ENCODE results near the gene ZCWPW2. TPM values are rescaled to one million over a fixed set of nuclear protein-coding genes. Genes with fewer than 3 reads are reported as not detected.
A peak's percentile ranks its signal among the peaks of the same experiment; 100 is the strongest.

ZCWPW2 gene
- total and polyA plus RNA-seq, 4 donors = 1.5 to 2.1 (median 1.8) TPM

- H3K27ac ChIP-seq (ENCODE audit: low read depth, low read length) = no peak overlapping the region
- WGBS (ENCODE audit: insufficient coverage) = 82% methylated on average over 1 of the region's 2 CpGs
- no peaks in the 10 kb centered on the region for H3K4me1 ChIP-seq (ENCODE audit: control insufficient read depth, insufficient read depth, low read length)
- DNase-seq (ENCODE audit: low read depth in 4 of 6, low spot score in 6 of 6) = peak in 1 of 6 donors; percentile 58
- no peaks in the 10 kb centered on the region for H3K27me3 ChIP-seq (ENCODE audit: control insufficient read depth, insufficient read depth, low read length)
- H3K9me3 ChIP-seq (ENCODE audit: control insufficient read depth, insufficient read depth, low read length) = peaks cover 2% of the 10 kb centered on the region
- no peaks in the 10 kb centered on the region for H3K36me3 ChIP-seq (ENCODE audit: control insufficient read depth, insufficient read depth, low read length)
- no peak overlapping the region for H3K4me3 ChIP-seq (ENCODE audit: low read depth, low read length)
These were observed 199.2 kb downstream of the ZCWPW2 start for GRCh38 chr3:28547677-28548076.

DNA sequence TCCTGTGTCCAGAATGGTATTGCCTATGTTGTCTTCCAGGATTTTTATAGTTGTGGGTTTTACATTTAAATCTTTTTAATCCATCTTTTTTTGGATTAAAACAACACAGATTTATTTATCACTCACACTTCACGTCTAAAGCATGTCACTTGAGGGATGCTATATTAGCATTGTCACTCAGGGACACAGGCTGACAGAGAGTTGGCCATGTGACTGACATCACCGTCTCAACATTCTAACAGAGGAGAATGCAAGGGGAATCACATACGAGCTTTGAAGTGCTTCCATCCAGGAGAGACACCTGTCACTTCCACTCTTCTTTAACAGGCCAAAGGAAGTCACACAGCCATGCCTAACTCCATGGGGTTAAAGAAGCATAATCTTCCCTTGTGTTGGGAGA, 204.7 kb downstream of the ZCWPW2 start:
- Histone ChIP-seq H3K4me3 (ENCODE audit: low read depth, low read length) (no peak overlapping the region), H3K27me3 (ENCODE audit: control insufficient read depth, insufficient read depth, low read length) (no peaks in the 10 kb centered on the region), H3K4me1 (ENCODE audit: control insufficient read depth, insufficient read depth, low read length) (no peaks in the 10 kb centered on the region), H3K27ac (ENCODE audit: low read depth, low read length) (no peak overlapping the region), H3K9me3 (ENCODE audit: control insufficient read depth, insufficient read depth, low read length) (peaks cover 2% of the 10 kb centered on the region), H3K36me3 (ENCODE audit: control insufficient read depth, insufficient read depth, low read length) (no peaks in the 10 kb centered on the region)
- 92% methylated on average over 2 of the region's 3 CpGs for WGBS (ENCODE audit: insufficient coverage)
- no peak for DNase-seq (ENCODE audit: low read depth in 4 of 6, low spot score in 6 of 6)

GRCh38 chr3:28556195-28556594, 207.7 kb downstream of the ZCWPW2 start:
- no peak for DNase-seq (ENCODE audit: low read depth in 4 of 6, low spot score in 6 of 6)
- Histone ChIP-seq H3K27me3 (ENCODE audit: control insufficient read depth, insufficient read depth, low read length) (no peaks in the 10 kb centered on the region), H3K4me1 (ENCODE audit: control insufficient read depth, insufficient read depth, low read length) (no peaks in the 10 kb centered on the region), H3K4me3 (ENCODE audit: low read depth, low read length) (no peak overlapping the region), H3K27ac (ENCODE audit: low read depth, low read length) (no peak overlapping the region), H3K36me3 (ENCODE audit: control insufficient read depth, insufficient read depth, low read length) (no peaks in the 10 kb centered on the region), H3K9me3 (ENCODE audit: control insufficient read depth, insufficient read depth, low read length) (peaks cover 2% of the 10 kb centered on the region)
- no CpG with 5 or more reads among the region's 1 CpG for WGBS (ENCODE audit: insufficient coverage)

DNA sequence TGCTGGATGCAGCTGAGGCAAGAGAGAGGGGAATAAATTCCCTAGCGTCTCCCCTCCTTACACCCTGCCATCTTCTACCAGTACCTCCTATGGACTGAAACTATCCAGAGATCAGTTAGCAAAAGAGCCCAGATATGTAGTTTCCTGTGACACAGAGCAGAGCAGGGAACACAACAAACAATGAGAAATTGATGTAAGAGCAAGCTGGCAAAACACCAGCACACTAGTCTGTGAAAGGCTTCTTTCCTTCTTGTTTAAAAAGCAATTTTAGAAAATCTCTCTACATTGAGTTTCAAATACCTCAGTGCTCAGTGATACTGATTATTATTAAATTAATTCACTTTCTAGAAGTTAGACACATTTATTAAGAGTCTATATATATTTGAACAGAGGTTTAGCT, 215.7 kb downstream of the ZCWPW2 start:
- Histone ChIP-seq H3K27me3 (ENCODE audit: control insufficient read depth, insufficient read depth, low read length) (no peaks in the 10 kb centered on the region), H3K27ac (ENCODE audit: low read depth, low read length) (no peak overlapping the region), H3K4me3 (ENCODE audit: low read depth, low read length) (no peak overlapping the region), H3K9me3 (ENCODE audit: control insufficient read depth, insufficient read depth, low read length) (peaks cover 2% of the 10 kb centered on the region), H3K4me1 (ENCODE audit: control insufficient read depth, insufficient read depth, low read length) (no peaks in the 10 kb centered on the region), H3K36me3 (ENCODE audit: control insufficient read depth, insufficient read depth, low read length) (no peaks in the 10 kb centered on the region)
- no CpG with 5 or more reads among the region's 1 CpG for WGBS (ENCODE audit: insufficient coverage)
- DNase-seq (ENCODE audit: low read depth in 4 of 6, low spot score in 6 of 6) = no peak

- Histone ChIP-seq H3K36me3 (ENCODE audit: control insufficient read depth, insufficient read depth, low read length) (no peaks in the 10 kb centered on the region), H3K9me3 (ENCODE audit: control insufficient read depth, insufficient read depth, low read length) (peaks cover 2% of the 10 kb centered on the region), H3K27ac (ENCODE audit: low read depth, low read length) (no peak overlapping the region), H3K27me3 (ENCODE audit: control insufficient read depth, insufficient read depth, low read length) (no peaks in the 10 kb centered on the region), H3K4me3 (ENCODE audit: low read depth, low read length) (no peak overlapping the region), H3K4me1 (ENCODE audit: control insufficient read depth, insufficient read depth, low read length) (no peaks in the 10 kb centered on the region)
- DNase-seq (ENCODE audit: low read depth in 4 of 6, low spot score in 6 of 6) = peak in 2 of 6 donors; percentile 17 to 19
- WGBS (ENCODE audit: insufficient coverage) = 10% methylated on average over 3 of the region's 3 CpGs
These were observed 220.8 kb downstream of the ZCWPW2 start for GRCh38 chr3:28569357-28569756.

- Histone ChIP-seq H3K36me3 (ENCODE audit: control insufficient read depth, insufficient read depth, low read length) (no peaks in the 10 kb centered on the region), H3K27me3 (ENCODE audit: control insufficient read depth, insufficient read depth, low read length) (peaks cover 7% of the 10 kb centered on the region), H3K27ac (ENCODE audit: low read depth, low read length) (no peak overlapping the region), H3K9me3 (ENCODE audit: control insufficient read depth, insufficient read depth, low read length) (no peaks in the 10 kb centered on the region), H3K4me1 (ENCODE audit: control insufficient read depth, insufficient read depth, low read length) (peaks cover 14% of the 10 kb centered on the region), H3K4me3 (ENCODE audit: low read depth, low read length) (no peak overlapping the region)
- peak in 1 of 6 donors; percentile 15 for DNase-seq (ENCODE audit: low read depth in 4 of 6, low spot score in 6 of 6)
- no CpG with 5 or more reads among the region's 5 CpGs for whole genome bisulfite sequencing (ENCODE audit: insufficient coverage)
These were observed 225.5 kb downstream of the ZCWPW2 start for GRCh38 chr3:28574036-28574435.

DNA sequence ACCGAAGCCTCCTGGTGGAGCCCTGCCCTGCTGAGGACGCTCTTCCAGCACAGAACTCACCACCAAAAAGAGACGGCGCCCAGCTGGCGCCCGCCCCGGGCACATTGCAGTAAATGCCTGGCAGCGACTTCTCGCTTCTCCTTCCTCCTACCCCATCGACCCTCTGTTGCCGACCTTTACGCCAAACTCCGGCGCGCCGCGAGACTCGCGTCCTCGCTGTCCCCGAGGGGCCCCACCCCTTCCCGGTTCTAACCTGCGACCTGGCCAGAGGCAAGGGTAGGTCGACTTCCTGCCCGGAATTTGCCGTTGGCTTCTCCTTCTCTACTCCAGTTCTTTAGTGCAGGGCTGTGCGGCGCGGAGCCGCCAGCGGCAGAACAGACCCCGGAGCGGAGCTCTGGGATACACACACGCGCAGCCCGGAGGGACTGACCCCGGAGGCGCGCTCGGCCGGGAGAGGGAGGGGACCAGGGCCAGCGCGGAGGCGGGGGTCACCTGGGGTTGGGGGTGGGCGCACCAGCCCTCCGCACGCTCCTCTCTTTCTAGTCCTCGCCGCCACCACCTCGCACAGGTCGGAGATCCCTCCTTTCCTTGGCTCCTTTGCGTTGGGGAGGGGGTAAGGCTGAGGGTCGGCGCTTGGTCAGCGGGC, 226.7 kb downstream of the ZCWPW2 start:
- peak overlapping the region; percentile 77 for H3K27ac ChIP-seq (ENCODE audit: low read depth, low read length)
- peak overlapping the region; percentile 76 for H3K4me3 ChIP-seq (ENCODE audit: low read depth, low read length)
- peaks cover 14% of the 10 kb centered on the region for H3K4me1 ChIP-seq (ENCODE audit: control insufficient read depth, insufficient read depth, low read length)
- H3K27me3 ChIP-seq (ENCODE audit: control insufficient read depth, insufficient read depth, low read length) = peaks cover 7% of the 10 kb centered on the region
- WGBS (ENCODE audit: insufficient coverage) = 1% methylated on average over 43 of the region's 55 CpGs
- DNase-seq (ENCODE audit: low read depth in 4 of 6, low spot score in 6 of 6) = peak in 5 of 6 donors; percentile 23 to 71 (median 43)
- no peaks in the 10 kb centered on the region for H3K36me3 ChIP-seq (ENCODE audit: control insufficient read depth, insufficient read depth, low read length)
- H3K9me3 ChIP-seq (ENCODE audit: control insufficient read depth, insufficient read depth, low read length) = no peaks in the 10 kb centered on the region

Other genes with a start within 250 kb of the ZCWPW2 start
- 10 to 100 TPM in 1 of 2 donors, 1 to 10 TPM in 1; 8.5 to 13.2 TPM for gene CMC1, start 107.1 kb upstream of the ZCWPW2 start, total RNA-seq
- gene CMC1, start 107.1 kb upstream of the ZCWPW2 start, polyA plus RNA-seq (ENCODE audit: insufficient read length in 2 of 2) = 10 to 100 TPM; 21.1 to 22.9 TPM
- gene AZI2, start 103 bp downstream of the ZCWPW2 start, total RNA-seq = 10 to 100 TPM; 69.9 to 82.5 TPM
- gene AZI2, start 103 bp downstream of the ZCWPW2 start, polyA plus RNA-seq (ENCODE audit: insufficient read length in 2 of 2) = 100 to 1,000 TPM in 1 of 2 donors, 10 to 100 TPM in 1; 80.3 to 111 TPM